Limb (tissue), 2 donors: Measurements from ENCODE around the gene FXYD4.
"Not testable (repeated sequence)": the region's sequence is repeated elsewhere in the genome, so short reads cannot be mapped to it uniquely, and the experiment has no call there.

Experiments used
- DNase-seq, 2 donors: peaks; one replicate each; pipeline ENCODE4 v3.0.0-alpha.2; 2016; ENCODE audit errors: extremely low spot score in 2 of 2

The FXYD4 gene

GRCh38 chr10:43375401-43376020, 4.1 kb downstream of the FXYD4 start:
- DNase-seq, result no peak

DNA sequence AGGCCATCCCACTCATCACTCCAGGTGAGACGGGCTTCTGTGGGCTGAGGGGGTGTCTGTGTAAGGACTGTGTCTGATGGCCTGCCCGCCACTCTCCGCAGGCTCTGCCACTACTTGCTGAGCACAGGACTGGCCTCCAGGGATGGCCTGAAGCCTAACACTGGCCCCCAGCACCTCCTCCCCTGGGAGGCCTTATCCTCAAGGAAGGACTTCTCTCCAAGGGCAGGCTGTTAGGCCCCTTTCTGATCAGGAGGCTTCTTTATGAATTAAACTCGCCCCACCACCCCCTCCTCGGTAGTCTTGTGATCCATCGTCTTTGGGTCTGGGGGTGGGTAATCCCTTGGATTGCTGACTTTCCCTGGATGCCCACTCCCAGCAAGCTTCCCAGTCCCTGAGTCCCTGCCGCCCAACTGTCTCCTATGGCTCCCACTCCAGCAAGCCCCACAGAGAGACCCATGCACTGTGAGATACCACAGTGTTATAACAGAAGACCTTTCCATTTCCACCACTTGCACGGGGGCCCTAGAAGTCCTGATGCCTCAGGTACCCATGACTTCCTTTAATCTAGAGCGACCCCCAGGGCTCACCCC, 4.7 kb downstream of the FXYD4 start:
- no peak for DNase-seq

- DNase-seq, result no peak
Measured at GRCh38 chr10:43376828-43377423, 5.5 kb downstream of the FXYD4 start.

- DNase-seq, result no peak
Measured at GRCh38 chr10:43377424-43377883, 6.0 kb downstream of the FXYD4 start.

DNA sequence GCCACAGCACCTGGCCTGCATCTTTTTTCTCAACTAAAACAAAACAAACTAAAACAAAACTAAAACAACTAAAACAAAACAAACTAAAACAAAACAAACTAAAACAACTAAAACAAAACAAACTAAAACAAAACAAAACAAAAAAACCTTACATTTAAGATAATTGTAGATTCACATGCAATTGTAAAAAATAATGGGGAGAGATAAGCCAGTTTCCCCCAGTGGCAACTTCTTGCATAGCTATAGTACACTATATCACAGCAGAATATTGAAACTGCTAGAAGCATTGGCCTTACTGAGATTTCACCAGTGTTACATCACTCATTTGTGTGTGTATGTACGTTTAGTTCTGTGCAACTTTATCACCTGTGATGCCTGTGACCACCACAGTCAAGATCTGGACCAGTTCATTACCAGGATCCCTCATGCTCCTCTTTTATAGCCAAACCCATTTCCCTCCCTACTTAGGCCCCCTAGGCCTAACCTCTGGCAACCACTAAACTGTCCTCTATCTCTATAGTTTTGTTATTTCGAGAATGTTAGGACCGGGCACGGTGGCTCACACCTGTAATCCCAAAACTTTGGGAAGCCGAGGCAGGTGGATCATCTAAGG, 9.3 kb downstream of the FXYD4 start:
- no peak for DNase-seq

DNA sequence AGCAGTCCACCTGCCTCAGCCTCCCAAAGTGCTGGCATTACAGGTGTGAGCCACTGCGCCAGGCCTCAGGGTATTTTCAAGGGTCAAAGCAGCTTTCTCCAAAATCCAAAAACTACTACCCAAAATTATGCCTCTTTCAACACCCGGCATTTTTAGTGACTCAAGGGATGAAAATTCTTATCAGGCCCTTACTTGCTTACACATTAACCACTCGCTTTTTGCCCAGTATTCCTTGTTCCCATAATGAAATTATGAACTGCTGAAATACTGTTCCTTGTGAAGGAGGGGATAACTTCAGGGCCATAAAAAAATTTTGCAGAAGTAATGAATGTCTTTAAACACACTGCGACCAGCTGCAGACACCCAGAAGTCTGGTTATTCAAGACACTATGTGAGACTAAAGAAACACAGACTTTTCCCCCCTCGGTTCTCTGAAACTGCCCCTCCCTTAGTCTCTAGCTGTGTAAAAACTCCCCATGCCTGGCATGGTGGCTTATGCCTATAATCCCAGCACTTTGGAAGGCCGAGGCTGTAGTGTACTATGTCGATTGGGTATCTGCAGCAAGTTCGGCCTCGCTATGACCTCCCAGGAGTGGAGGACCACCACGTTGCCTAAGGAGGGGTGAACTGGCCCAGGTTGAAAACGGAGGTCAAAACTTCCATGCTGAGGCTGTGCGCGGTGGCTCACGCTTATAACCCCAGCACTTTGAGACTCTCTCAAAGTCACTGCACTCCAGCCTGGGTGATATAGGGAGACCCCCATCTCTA, 12.0 kb downstream of the FXYD4 start:
- no peak for DNase-seq

- DNase-seq, result no peak
Measured at GRCh38 chr10:43384252-43385221, 13.1 kb downstream of the FXYD4 start.

GRCh38 chr10:43385412-43386004, 14.1 kb downstream of the FXYD4 start:
- DNase-seq, result no peak

DNA sequence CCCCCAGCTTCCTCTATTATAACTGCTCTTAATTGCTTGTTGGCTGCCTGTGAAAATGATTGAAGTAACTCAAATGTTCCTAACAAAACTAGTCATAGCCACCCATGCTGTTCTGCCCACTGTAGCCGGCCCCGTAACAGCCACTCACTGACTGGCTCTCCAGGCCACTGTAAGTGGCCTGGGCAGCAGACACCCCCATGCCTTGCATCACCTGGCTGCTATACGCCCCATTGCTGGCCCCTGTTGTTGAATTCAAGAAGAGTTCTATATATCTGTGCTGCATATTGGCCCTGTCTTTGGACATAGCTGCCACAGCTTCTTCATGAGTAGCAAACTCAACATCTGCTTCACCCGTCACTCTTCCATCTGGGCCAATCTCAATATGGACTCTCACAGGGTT, 15.1 kb downstream of the FXYD4 start:
- DNase-seq, result no peak

DNA sequence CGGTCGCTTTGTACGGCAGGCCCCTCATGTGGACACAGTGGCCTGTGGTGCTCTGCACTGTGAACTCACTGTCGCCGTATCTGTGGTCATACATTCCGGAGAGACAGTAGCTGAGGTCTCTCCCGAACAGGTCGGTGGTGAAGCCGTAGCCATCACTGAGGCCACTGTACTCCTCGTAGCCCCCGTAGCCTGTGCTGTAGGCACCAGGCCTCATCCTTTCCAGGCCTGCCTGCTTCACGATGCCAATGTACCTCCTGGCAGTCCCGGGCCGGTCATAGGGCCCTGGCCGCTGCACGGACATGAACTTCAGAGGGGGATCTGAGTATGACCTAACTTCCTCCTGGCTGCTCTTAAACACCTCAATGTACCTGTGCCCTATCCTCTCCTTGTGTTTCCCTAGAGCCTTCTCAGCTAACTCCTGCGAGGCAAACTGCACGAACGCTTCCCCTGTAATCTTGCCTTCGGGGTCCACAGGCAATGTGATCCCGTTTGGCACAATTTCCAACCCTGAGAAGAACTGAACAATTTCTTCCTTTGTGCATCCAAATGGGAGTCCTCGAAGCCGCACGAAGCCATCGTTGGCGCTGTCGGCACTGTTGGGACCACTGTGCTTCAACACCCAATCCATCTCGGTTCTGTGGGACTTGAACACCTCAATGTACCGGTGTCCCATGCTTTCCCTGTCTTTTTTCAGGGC, 15.7 kb downstream of the FXYD4 start:
- DNase-seq, result no peak

- DNase-seq, result no peak
Measured at GRCh38 chr10:43387678-43388032, 16.2 kb downstream of the FXYD4 start.

DNA sequence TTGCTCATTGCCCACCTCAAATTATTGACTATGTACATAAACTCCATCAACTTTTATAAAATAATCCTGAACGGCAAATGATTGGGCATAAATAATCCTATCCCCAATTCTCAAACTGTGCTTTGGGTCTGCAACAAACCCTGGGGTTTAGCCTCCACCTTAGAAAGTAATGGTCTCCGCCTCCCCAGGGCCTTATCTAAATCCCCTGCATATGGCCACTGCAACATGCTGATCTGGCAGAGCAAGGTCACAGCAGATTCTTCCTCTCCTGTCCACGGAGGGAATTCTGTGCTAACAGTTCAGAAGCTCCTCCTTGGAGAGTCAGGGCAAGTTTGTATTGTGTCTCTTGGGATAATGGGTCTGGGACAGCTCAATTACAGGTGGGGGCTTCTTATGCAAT, 18.4 kb downstream of the FXYD4 start:
- no peak for DNase-seq

- no peak for DNase-seq
Measured at GRCh38 chr10:43390333-43390732, 18.9 kb downstream of the FXYD4 start.

- no peak for DNase-seq
Measured at GRCh38 chr10:43390759-43391158, 19.3 kb downstream of the FXYD4 start.

- no peak for DNase-seq
Measured at GRCh38 chr10:43391496-43391895, 20.1 kb downstream of the FXYD4 start.

DNA sequence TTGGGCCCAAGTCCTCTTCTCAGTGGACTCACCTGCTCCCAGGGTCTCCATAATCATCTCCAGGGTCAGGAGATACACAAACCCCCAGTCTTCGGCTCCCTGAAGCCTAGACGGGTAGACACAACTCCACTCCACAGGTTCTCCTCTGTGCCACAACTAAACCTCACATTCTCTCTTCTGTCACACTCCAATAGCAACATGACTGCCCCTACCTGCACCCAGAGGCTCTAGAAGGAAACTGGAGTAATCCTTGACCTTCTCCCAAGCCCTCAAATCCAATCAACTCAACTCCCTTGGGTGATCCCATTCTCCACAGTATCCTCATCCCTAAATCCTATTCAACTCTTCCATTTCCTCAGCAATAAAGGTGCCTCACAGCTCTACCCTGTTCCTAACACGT, 21.3 kb downstream of the FXYD4 start:
- DNase-seq, result no peak

- DNase-seq, result not testable (repeated sequence)
Measured at GRCh38 chr10:43393186-43393585, 21.8 kb downstream of the FXYD4 start.

GRCh38 chr10:43393606-43394360, 22.3 kb downstream of the FXYD4 start:
- no peak for DNase-seq

DNA sequence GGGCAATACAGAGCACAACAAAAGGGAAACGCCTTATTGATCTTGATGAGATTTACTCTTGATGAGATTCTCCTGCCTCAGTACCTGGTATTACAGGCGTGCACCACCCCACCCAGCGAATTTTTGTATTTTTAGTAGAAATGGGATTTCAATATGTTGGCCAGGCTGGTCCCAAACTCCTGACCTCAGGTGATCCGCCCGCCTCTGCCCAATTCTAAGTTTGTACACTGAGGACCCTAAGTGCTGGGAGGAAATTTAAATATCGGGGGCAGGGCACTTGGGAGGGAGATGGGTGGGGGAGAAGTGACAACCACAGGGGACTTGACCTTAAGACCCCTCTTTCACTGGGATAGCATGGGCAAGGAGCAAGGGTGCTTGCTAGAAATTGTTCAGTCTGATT, 23.4 kb downstream of the FXYD4 start:
- DNase-seq, result no peak
